NB4 (cell line): ENCODE results near the gene KLHL30.

ENCODE experiments used
- DNase-seq: peaks from one replicate; pipeline ENCODE4 v3.0.0; 2010; ENCODE audit warnings: low read depth
- H3K4me3 ChIP-seq: one replicate; pipeline ENCODE4 v1.5.1; 2011; ENCODE audit warnings: mild to moderate bottlenecking, low read depth, low read length, moderate library complexity
- MYC ChIP-seq: IDR thresholded peaks from 2 replicates; pipeline ENCODE4 v1.6.1; 2011; ENCODE audit warnings: low read depth, low read length
- POLR2A ChIP-seq: IDR thresholded peaks from 2 replicates; pipeline ENCODE4 v1.6.1; 2011; ENCODE audit warnings: mild to moderate bottlenecking; ENCODE audit not compliant: insufficient read length; ENCODE audit errors: extremely low read depth
- TF ChIP-seq, protein P1 (sequence below): IDR thresholded peaks from one replicate; pipeline ENCODE4 v1.5.1; 2012; ENCODE audit warnings: low read depth, low read length
- TF ChIP-seq, protein P2 (sequence below): IDR thresholded peaks from 2 replicates; pipeline ENCODE4 v1.6.1; 2011; ENCODE audit warnings: low read depth, low read length

KLHL30 gene

DNA sequence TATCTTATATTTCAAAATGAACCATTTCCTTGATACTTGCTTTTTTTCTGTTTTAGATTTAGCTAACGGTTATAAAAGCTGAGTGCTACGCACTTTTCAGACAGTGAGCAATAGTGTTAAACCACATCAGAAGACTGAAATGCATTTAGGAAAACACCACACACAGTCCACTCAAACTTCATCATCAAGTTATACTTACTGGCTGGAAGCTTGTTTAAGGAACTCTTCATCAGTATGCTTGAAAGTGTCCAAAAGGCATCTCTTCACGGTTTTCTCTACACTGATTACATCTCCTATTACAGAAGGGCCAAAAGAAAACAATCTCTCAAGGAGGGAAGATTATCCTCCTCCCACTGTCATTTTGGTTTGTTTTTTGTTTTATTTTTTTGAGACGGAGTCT, 45.4 kb downstream of the KLHL30 start:
- DNase-seq, result no peak
- TF ChIP-seq POLR2A, result no peak
- TF ChIP-seq, protein P1, sequence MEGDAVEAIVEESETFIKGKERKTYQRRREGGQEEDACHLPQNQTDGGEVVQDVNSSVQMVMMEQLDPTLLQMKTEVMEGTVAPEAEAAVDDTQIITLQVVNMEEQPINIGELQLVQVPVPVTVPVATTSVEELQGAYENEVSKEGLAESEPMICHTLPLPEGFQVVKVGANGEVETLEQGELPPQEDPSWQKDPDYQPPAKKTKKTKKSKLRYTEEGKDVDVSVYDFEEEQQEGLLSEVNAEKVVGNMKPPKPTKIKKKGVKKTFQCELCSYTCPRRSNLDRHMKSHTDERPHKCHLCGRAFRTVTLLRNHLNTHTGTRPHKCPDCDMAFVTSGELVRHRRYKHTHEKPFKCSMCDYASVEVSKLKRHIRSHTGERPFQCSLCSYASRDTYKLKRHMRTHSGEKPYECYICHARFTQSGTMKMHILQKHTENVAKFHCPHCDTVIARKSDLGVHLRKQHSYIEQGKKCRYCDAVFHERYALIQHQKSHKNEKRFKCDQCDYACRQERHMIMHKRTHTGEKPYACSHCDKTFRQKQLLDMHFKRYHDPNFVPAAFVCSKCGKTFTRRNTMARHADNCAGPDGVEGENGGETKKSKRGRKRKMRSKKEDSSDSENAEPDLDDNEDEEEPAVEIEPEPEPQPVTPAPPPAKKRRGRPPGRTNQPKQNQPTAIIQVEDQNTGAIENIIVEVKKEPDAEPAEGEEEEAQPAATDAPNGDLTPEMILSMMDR, result no peak
- TF ChIP-seq MYC, result no peak
- TF ChIP-seq, protein P2, sequence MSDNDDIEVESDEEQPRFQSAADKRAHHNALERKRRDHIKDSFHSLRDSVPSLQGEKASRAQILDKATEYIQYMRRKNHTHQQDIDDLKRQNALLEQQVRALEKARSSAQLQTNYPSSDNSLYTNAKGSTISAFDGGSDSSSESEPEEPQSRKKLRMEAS, result no peak

DNA sequence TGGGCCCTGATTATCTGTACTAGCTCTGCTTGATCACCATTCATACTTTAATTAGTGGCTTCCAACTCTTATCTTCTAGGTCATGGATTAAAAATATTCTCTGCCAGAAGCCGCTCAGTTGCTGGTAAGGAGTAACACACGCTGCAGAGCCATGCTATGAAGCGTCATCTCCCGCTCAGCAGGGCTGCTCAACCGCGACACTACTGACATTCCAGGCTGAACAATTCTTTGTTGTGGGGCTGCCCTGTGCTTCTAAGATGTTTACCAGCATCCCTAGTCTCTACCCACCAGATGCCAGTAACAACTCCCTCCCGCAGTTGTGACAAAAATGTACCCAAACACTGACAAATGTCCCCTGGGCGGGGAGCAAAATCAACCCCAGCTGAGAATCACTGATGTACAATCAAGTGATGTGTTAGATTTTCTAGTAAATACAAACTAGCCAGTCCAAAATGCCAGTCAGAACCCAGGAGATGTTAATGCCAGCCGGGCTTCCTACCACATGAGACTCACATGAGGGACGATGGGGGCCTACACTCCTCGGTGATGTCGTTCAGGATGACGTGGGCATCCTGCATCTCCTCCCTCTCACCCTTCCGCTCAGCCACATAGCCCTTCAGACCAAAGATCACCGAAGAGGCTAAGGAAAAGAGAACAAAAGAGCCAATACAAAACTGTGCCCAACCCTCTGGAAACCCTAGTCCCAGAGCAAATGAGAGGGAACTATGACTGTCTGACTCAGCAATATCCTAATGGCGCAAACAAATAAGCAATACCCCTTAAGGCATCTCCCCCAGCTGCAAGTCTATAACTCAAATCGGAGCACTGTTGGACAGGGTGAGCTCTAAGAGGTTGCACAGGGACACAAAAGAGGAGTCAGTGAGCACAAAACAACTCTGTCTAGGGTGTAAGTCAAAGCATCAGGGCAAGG, 49.4 kb downstream of the KLHL30 start:
- TF ChIP-seq MYC, result no peak
- TF ChIP-seq, protein P2, result no peak
- TF ChIP-seq, protein P1, result no peak
- TF ChIP-seq POLR2A, result no peak
- DNase-seq, result no peak

More for the DNA sequence above, 45.4 kb downstream of the KLHL30 start:
- H3K4me3 ChIP-seq, result no peak overlapping the region

DNA sequence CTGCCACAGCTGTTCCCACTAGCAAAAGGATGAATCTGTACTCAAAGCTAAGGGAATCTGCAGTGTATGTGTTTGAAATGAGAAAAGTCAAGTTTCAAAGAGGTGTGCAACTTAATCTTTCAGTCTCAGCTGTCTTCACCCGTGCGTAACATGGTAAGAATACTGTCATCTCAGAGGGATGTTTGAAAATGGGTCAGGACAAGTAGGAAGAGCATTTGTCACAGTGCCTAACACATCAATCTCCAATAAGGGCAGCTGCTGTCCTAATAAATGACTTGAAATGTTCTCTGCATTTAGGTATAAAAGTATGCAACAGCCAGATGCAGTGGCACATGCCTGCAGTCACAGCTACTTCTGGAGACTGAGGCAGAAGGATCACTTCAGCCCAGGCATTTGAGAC, 52.0 kb downstream of the KLHL30 start:
- no peak for DNase-seq
- TF ChIP-seq, protein P1, result no peak
- TF ChIP-seq MYC, result no peak

More for the DNA sequence above, 49.4 kb downstream of the KLHL30 start:
- no peak overlapping the region for H3K4me3 ChIP-seq

More for the DNA sequence above, 52.0 kb downstream of the KLHL30 start:
- no peak overlapping the region for H3K4me3 ChIP-seq
